SK-N-SH treated with all-trans-retinoic acid at 6 μM for 48 hours (cell line): ENCODE results near the gene UBE2U.

Experiments
- ATAC-seq: fragments of 200-7000 bp; cut with Tn5 transposase; 3 replicates; pipeline ENCODE4 v1.9.1; 2020; ENCODE audit warnings: mild to moderate bottlenecking, moderate library complexity
- ARNTL ChIP-seq: fragments of 450-650 bp; formaldehyde crosslinking; IDR thresholded peaks from 2 replicates; pipeline ENCODE4 v1.5.0; 2020; ENCODE audit warnings: low read depth, mild to moderate bottlenecking, moderate library complexity, borderline replicate concordance
- BACH2 ChIP-seq: fragments of 250-450 bp; sonication (Bioruptor Pico); IDR thresholded peaks from 2 replicates; pipeline ENCODE4 v1.9.0; 2021; ENCODE audit warnings: mild to moderate bottlenecking, borderline replicate concordance
- CSDC2 ChIP-seq: fragments of 250-450 bp; sonication (Bioruptor Pico); IDR thresholded peaks from 2 replicates; pipeline ENCODE4 v1.5.0; 2020; ENCODE audit warnings: mild to moderate bottlenecking, moderate library complexity
- ESRRG ChIP-seq: fragments of 250-450 bp; sonication (Bioruptor Pico); IDR thresholded peaks from 2 replicates; pipeline ENCODE4 v1.6.1; 2021; ENCODE audit warnings: mild to moderate bottlenecking
- GLIS3 ChIP-seq: fragments of 250-450 bp; sonication (Bioruptor Pico); IDR thresholded peaks from 2 replicates; pipeline ENCODE4 v1.5.0; 2020; ENCODE audit warnings: mild to moderate bottlenecking, moderate library complexity
- ISL1 ChIP-seq: fragments of 250-450 bp; sonication (Bioruptor Pico); IDR thresholded peaks from 2 replicates; pipeline ENCODE4 v2.1.2; 2022; ENCODE audit warnings: mild to moderate bottlenecking, moderate library complexity
- OSR1 ChIP-seq: fragments of 250-450 bp; sonication (Bioruptor Pico); IDR thresholded peaks from 2 replicates; pipeline ENCODE4 v1.8.0; 2022; ENCODE audit warnings: moderate library complexity, mild to moderate bottlenecking, inconsistent platforms
- POU6F1 ChIP-seq: fragments of 250-450 bp; sonication (Bioruptor Pico); IDR thresholded peaks from 2 replicates; pipeline ENCODE4 v1.8.0; 2021; ENCODE audit warnings: low read depth, mild to moderate bottlenecking, moderate library complexity, borderline replicate concordance
- PPARA ChIP-seq: fragments of 250-450 bp; sonication (Bioruptor Pico); IDR thresholded peaks from 2 replicates; pipeline ENCODE4 v1.5.0; 2020; ENCODE audit warnings: mild to moderate bottlenecking, borderline replicate concordance
- RARB ChIP-seq: fragments of 250-450 bp; sonication (Bioruptor Pico); IDR thresholded peaks from 2 replicates; pipeline ENCODE4 v1.8.0; 2021; ENCODE audit warnings: mild to moderate bottlenecking, moderate library complexity
- SNAI2 ChIP-seq: fragments of 250-450 bp; sonication (Bioruptor Pico); IDR thresholded peaks from 2 replicates; pipeline ENCODE4 v1.5.0; 2020; ENCODE audit warnings: mild to moderate bottlenecking, moderate library complexity
- TCF4 ChIP-seq: fragments of 250-450 bp; sonication (Bioruptor Pico); IDR thresholded peaks from 2 replicates; pipeline ENCODE4 v1.8.0; 2021; ENCODE audit warnings: mild to moderate bottlenecking, moderate library complexity, borderline replicate concordance
- TOX ChIP-seq: fragments of 250-450 bp; sonication (Bioruptor Pico); IDR thresholded peaks from 2 replicates; pipeline ENCODE4 v1.8.0; 2021; ENCODE audit warnings: mild to moderate bottlenecking, moderate library complexity, borderline replicate concordance
- ZFP3 ChIP-seq: fragments of 250-450 bp; sonication (Bioruptor Pico); IDR thresholded peaks from 2 replicates; pipeline ENCODE4 v1.5.0; 2020; ENCODE audit warnings: mild to moderate bottlenecking, moderate library complexity
- ZNF70 ChIP-seq: fragments of 450-650 bp; formaldehyde crosslinking; IDR thresholded peaks from 2 replicates; pipeline ENCODE4 v1.5.0; 2020; ENCODE audit warnings: mild to moderate bottlenecking, moderate library complexity
- ZNF8 ChIP-seq: fragments of 450-650 bp; formaldehyde crosslinking; IDR thresholded peaks from 2 replicates; pipeline ENCODE4 v1.5.0; 2020; ENCODE audit warnings: mild to moderate bottlenecking, moderate library complexity
- TF ChIP-seq, protein P1 (sequence below): fragments of 250-450 bp; sonication (Bioruptor Pico); IDR thresholded peaks from 2 replicates; pipeline ENCODE4 v1.5.0; 2020; ENCODE audit warnings: mild to moderate bottlenecking, moderate library complexity
- TF ChIP-seq, protein P2 (sequence below): fragments of 250-450 bp; sonication (Bioruptor Pico); IDR thresholded peaks from 2 replicates; pipeline ENCODE4 v1.8.0; 2020; ENCODE audit warnings: mild to moderate bottlenecking, moderate library complexity, borderline replicate concordance
- TF ChIP-seq, protein P3 (sequence below): fragments of 250-450 bp; sonication (Bioruptor Pico); IDR thresholded peaks from 2 replicates; pipeline ENCODE4 v1.5.1; 2021; ENCODE audit warnings: mild to moderate bottlenecking, moderate library complexity
- TF ChIP-seq, protein P4 (sequence below): fragments of 250-450 bp; sonication (Bioruptor Pico); IDR thresholded peaks from 2 replicates; pipeline ENCODE4 v1.5.1; 2020; ENCODE audit warnings: low read depth, mild to moderate bottlenecking, moderate library complexity

The UBE2U gene, protein sequence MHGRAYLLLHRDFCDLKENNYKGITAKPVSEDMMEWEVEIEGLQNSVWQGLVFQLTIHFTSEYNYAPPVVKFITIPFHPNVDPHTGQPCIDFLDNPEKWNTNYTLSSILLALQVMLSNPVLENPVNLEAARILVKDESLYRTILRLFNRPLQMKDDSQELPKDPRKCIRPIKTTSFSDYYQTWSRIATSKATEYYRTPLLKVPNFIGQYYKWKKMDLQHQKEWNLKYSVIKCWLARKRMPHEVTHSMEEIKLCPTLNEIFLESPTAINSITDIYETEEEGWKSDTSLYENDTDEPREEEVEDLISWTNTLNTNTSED

GRCh38 chr1:64203420-64203819 is at the start of gene UBE2U:
Gene UBE2U (plus strand): TSS chr1:64203623. CDS start chr1:64204051, 428 bp downstream.
- no peak for TF ChIP-seq ARNTL (CRISPR knock-in tag)
- no peak for TF ChIP-seq TOX
- no peak for TF ChIP-seq TCF4
- no peak for TF ChIP-seq OSR1 (CRISPR knock-in tag)
- TF ChIP-seq ZNF8 (CRISPR knock-in tag) = no peak
- no peak for TF ChIP-seq GLIS3 (CRISPR knock-in tag)
- TF ChIP-seq, protein P1, sequence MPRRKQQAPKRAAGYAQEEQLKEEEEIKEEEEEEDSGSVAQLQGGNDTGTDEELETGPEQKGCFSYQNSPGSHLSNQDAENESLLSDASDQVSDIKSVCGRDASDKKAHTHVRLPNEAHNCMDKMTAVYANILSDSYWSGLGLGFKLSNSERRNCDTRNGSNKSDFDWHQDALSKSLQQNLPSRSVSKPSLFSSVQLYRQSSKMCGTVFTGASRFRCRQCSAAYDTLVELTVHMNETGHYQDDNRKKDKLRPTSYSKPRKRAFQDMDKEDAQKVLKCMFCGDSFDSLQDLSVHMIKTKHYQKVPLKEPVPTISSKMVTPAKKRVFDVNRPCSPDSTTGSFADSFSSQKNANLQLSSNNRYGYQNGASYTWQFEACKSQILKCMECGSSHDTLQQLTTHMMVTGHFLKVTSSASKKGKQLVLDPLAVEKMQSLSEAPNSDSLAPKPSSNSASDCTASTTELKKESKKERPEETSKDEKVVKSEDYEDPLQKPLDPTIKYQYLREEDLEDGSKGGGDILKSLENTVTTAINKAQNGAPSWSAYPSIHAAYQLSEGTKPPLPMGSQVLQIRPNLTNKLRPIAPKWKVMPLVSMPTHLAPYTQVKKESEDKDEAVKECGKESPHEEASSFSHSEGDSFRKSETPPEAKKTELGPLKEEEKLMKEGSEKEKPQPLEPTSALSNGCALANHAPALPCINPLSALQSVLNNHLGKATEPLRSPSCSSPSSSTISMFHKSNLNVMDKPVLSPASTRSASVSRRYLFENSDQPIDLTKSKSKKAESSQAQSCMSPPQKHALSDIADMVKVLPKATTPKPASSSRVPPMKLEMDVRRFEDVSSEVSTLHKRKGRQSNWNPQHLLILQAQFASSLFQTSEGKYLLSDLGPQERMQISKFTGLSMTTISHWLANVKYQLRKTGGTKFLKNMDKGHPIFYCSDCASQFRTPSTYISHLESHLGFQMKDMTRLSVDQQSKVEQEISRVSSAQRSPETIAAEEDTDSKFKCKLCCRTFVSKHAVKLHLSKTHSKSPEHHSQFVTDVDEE (CRISPR knock-in tag) = no peak
- no peak for TF ChIP-seq PPARA (CRISPR knock-in tag)
- TF ChIP-seq, protein P2, sequence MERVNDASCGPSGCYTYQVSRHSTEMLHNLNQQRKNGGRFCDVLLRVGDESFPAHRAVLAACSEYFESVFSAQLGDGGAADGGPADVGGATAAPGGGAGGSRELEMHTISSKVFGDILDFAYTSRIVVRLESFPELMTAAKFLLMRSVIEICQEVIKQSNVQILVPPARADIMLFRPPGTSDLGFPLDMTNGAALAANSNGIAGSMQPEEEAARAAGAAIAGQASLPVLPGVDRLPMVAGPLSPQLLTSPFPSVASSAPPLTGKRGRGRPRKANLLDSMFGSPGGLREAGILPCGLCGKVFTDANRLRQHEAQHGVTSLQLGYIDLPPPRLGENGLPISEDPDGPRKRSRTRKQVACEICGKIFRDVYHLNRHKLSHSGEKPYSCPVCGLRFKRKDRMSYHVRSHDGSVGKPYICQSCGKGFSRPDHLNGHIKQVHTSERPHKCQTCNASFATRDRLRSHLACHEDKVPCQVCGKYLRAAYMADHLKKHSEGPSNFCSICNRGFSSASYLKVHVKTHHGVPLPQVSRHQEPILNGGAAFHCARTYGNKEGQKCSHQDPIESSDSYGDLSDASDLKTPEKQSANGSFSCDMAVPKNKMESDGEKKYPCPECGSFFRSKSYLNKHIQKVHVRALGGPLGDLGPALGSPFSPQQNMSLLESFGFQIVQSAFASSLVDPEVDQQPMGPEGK (CRISPR knock-in tag) = no peak
- no peak for TF ChIP-seq SNAI2 (CRISPR knock-in tag)
- no peak for TF ChIP-seq ZFP3
- no peak for TF ChIP-seq ZNF70 (CRISPR knock-in tag)
- ATAC-seq = no peak

DNA sequence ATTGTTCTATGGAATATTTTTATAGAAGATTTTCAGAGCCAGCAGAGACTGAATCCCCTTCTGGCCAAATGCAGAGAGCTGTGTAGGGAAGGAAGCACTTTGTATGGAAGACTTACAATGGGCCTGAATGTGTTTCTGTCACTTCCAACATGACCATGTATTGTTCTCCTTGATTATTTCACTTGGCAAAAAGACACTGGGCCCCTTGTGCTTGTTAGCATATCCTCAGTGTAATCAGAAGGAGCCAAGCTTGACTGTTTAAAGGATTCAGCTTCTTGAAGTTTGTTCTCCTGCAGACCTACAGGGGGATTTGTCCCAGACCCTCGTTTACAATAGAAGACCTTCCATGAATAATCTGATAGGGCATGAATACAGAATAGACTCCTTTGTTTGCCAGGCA is 48.1 kb upstream of the UBE2U start:
- ATAC-seq = no peak

More for the DNA sequence above, 48.1 kb upstream of the UBE2U start:
- TF ChIP-seq ISL1 (CRISPR knock-in tag) (no peak), ZNF70 (CRISPR knock-in tag) (no peak), SNAI2 (CRISPR knock-in tag) (no peak), BACH2 (CRISPR knock-in tag) (no peak), CSDC2 (CRISPR knock-in tag) (no peak), RARB (CRISPR knock-in tag) (no peak), ESRRG (CRISPR knock-in tag) (no peak), POU6F1 (CRISPR knock-in tag) (no peak), PPARA (CRISPR knock-in tag) (no peak), ZFP3 (no peak), ARNTL (CRISPR knock-in tag) (no peak), TCF4 (no peak)
- TF ChIP-seq, protein P3, sequence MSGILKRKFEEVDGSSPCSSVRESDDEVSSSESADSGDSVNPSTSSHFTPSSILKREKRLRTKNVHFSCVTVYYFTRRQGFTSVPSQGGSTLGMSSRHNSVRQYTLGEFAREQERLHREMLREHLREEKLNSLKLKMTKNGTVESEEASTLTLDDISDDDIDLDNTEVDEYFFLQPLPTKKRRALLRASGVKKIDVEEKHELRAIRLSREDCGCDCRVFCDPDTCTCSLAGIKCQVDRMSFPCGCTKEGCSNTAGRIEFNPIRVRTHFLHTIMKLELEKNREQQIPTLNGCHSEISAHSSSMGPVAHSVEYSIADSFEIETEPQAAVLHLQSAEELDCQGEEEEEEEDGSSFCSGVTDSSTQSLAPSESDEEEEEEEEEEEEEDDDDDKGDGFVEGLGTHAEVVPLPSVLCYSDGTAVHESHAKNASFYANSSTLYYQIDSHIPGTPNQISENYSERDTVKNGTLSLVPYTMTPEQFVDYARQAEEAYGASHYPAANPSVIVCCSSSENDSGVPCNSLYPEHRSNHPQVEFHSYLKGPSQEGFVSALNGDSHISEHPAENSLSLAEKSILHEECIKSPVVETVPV (CRISPR knock-in tag) = no peak
- TF ChIP-seq, protein P4, sequence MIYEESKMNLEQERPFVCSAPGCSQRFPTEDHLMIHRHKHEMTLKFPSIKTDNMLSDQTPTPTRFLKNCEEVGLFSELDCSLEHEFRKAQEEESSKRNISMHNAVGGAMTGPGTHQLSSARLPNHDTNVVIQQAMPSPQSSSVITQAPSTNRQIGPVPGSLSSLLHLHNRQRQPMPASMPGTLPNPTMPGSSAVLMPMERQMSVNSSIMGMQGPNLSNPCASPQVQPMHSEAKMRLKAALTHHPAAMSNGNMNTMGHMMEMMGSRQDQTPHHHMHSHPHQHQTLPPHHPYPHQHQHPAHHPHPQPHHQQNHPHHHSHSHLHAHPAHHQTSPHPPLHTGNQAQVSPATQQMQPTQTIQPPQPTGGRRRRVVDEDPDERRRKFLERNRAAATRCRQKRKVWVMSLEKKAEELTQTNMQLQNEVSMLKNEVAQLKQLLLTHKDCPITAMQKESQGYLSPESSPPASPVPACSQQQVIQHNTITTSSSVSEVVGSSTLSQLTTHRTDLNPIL = no peak
- TF ChIP-seq, protein P2 (CRISPR knock-in tag) = no peak
